Colonic mucosa (tissue), 4 donors: ENCODE measurements around the gene NAGS. TPM values are rescaled to one million over a fixed set of nuclear protein-coding genes. Genes with fewer than 3 reads are reported as not detected.
"Not testable (repeated sequence)": the region's sequence is repeated elsewhere in the genome, so short reads cannot be mapped to it uniquely, and the experiment has no call there.

ENCODE experiments used
- DNase-seq: peaks from one replicate; pipeline ENCODE4 v3.0.0-alpha.2; 2020
- H3K27ac ChIP-seq: fragments of 200-600 bp; one replicate; pipeline ENCODE4 v1.8.0; 2021
- H3K27me3 ChIP-seq: fragments of 200-600 bp; one replicate; pipeline ENCODE4 v1.8.0; 2021
- H3K36me3 ChIP-seq: fragments of 200-600 bp; one replicate; pipeline ENCODE4 v1.8.0; 2021
- H3K4me1 ChIP-seq: fragments of 200-600 bp; one replicate; pipeline ENCODE4 v1.8.0; 2021; ENCODE audit warnings: mild to moderate bottlenecking
- H3K4me3 ChIP-seq: fragments of 200-600 bp; one replicate; pipeline ENCODE4 v1.8.0; 2021
- H3K9ac ChIP-seq, 2 donors: one replicate each; pipeline ENCODE4 v1.7.0; 2013; ENCODE audit warnings: control low read depth in 2 of 2, low read depth in 2 of 2, low read length in 2 of 2
- H3K9me3 ChIP-seq: fragments of 200-600 bp; one replicate; pipeline ENCODE4 v1.8.0; 2021
- CTCF ChIP-seq: fragments of 200-600 bp; IDR thresholded peaks from one replicate; pipeline ENCODE4 v1.8.0; 2022; ENCODE audit warnings: antibody characterized with exemption, mild to moderate bottlenecking
- intact Hi-C: fragments of 100-400 bp; cut with DNase I; formaldehyde crosslinking; loops from one replicate; pipeline ENCODE4 v1.14.1; 2022
- total RNA-seq, 2 donors: library from RNA; stranded (reverse); fragmentation: NEBNext Ultra II Directional in 1 of 2; extraction: Animal tissue kit (Norgen Biotek cat#: 25700) in 1 of 2; gene quantifications; one replicate each; pipeline ENCODE4 v1.2.1, GENCODE V29; 2021
- donor health status: healthy.
- donor health status: DM: no; HTN: no; CAD: no.
- donor health status: DM: no; HTN: no; CAD: no.

NAGS gene
- total RNA-seq, 2 donors from 2014 or later = 5.2 to 14.0 TPM

GRCh38 chr17:44029736-44030135, 25.3 kb downstream of the NAGS start:
- Histone ChIP-seq H3K36me3 (no peaks in the 10 kb centered on the region), H3K9ac (no peak overlapping the region), H3K27ac (no peak overlapping the region), H3K27me3 (no peaks in the 10 kb centered on the region), H3K4me3 (no peak overlapping the region), H3K4me1 (no peaks in the 10 kb centered on the region), H3K9me3 (no peaks in the 10 kb centered on the region)
- no peak for DNase-seq
- TF ChIP-seq CTCF = no peak
- intact Hi-C loops = no loop called here

- no peak for TF ChIP-seq CTCF
- intact Hi-C loops = no loop called here
- no peaks in the 10 kb centered on the region for H3K36me3 ChIP-seq
Observed at GRCh38 chr17:44030482-44030881, 26.1 kb downstream of the NAGS start.

GRCh38 chr17:44033861-44034408, 29.5 kb downstream of the NAGS start:
- TF ChIP-seq CTCF = no peak
- no peaks in the 10 kb centered on the region for H3K4me1 ChIP-seq
- H3K4me3 ChIP-seq = no peak overlapping the region
- H3K27ac ChIP-seq = no peak overlapping the region
- intact Hi-C loops = no loop called here
- DNase-seq = no peak
- no peak overlapping the region for H3K9ac ChIP-seq
- no peaks in the 10 kb centered on the region for H3K9me3 ChIP-seq
- no peaks in the 10 kb centered on the region for H3K27me3 ChIP-seq
- no peaks in the 10 kb centered on the region for H3K36me3 ChIP-seq

More at GRCh38 chr17:44030482-44030881, 26.1 kb downstream of the NAGS start:
- Histone ChIP-seq H3K4me3 (no peak overlapping the region), H3K27ac (no peak overlapping the region), H3K9me3 (no peaks in the 10 kb centered on the region), H3K4me1 (no peaks in the 10 kb centered on the region), H3K9ac (no peak overlapping the region), H3K27me3 (no peaks in the 10 kb centered on the region)
- DNase-seq = no peak

GRCh38 chr17:44034688-44035087, 30.3 kb downstream of the NAGS start:
- H3K27ac ChIP-seq, H3K4me3 ChIP-seq, H3K4me1 ChIP-seq, H3K27me3 ChIP-seq, H3K9ac ChIP-seq, intact Hi-C loops, DNase-seq, H3K36me3 ChIP-seq, H3K9me3 ChIP-seq: not testable (repeated sequence)

GRCh38 chr17:44037471-44037870, 33.0 kb downstream of the NAGS start:
- no peak for TF ChIP-seq CTCF
- H3K27me3 ChIP-seq = no peaks in the 10 kb centered on the region
- no peak overlapping the region for H3K4me3 ChIP-seq
- H3K4me1 ChIP-seq = no peaks in the 10 kb centered on the region
- no peaks in the 10 kb centered on the region for H3K9me3 ChIP-seq
- intact Hi-C loops = no loop called here
- DNase-seq = no peak
- H3K9ac ChIP-seq = no peak overlapping the region
- H3K36me3 ChIP-seq = no peaks in the 10 kb centered on the region
- H3K27ac ChIP-seq = no peak overlapping the region

GRCh38 chr17:44038604-44039011, 34.2 kb downstream of the NAGS start:
- H3K36me3 ChIP-seq = no peaks in the 10 kb centered on the region
- DNase-seq = no peak
- H3K4me3 ChIP-seq = no peak overlapping the region
- no peaks in the 10 kb centered on the region for H3K4me1 ChIP-seq
- H3K27me3 ChIP-seq = no peaks in the 10 kb centered on the region
- H3K9me3 ChIP-seq = no peaks in the 10 kb centered on the region
- intact Hi-C loops = no loop called here
- no peak overlapping the region for H3K27ac ChIP-seq
- no peak for TF ChIP-seq CTCF
- no peak overlapping the region for H3K9ac ChIP-seq
